Activated CD8-positive, alpha-beta memory T cell treated with anti-CD3 and anti-CD28 coated beads, Interleukin-2, amount 50 U/mL, for 24 hours (primary cell): ENCODE data around the gene PRKRIP1.
"Not testable (repeated sequence)": the region's sequence is repeated elsewhere in the genome, so short reads cannot be mapped to it uniquely, and the experiment has no call there.

Experiments used
- DNase-seq: peaks from one replicate; pipeline ENCODE4 v3.0.0-alpha.2; 2020; ENCODE audit errors: extremely low read depth

PRKRIP1 gene

GRCh38 chr7:102457352-102457924 is 61.3 kb downstream of the PRKRIP1 start:
- DNase-seq: no peak

GRCh38 chr7:102459221-102459844 is 63.2 kb downstream of the PRKRIP1 start:
- no peak for DNase-seq

GRCh38 chr7:102460467-102460866 is 64.3 kb downstream of the PRKRIP1 start:
- no peak for DNase-seq

GRCh38 chr7:102463841-102464576 is 67.8 kb downstream of the PRKRIP1 start:
- DNase-seq: no peak

GRCh38 chr7:102464577-102465280 is 68.6 kb downstream of the PRKRIP1 start, which contains the start of the genes ALKBH4 and LRWD1:
ALKBH4 (minus strand) TSS chr7:102464863; CDS start chr7:102464836, 27 bp downstream.
LRWD1 (plus strand) TSS chr7:102464984; CDS start chr7:102465081, 97 bp downstream.
- DNase-seq: peak; percentile 86

- DNase-seq: no peak
Observed at GRCh38 chr7:102466097-102466496, 69.9 kb downstream of the PRKRIP1 start.

- DNase-seq: no peak
Observed at GRCh38 chr7:102467581-102468477, 71.7 kb downstream of the PRKRIP1 start.

GRCh38 chr7:102468478-102469350 is 72.6 kb downstream of the PRKRIP1 start:
- DNase-seq: no peak

GRCh38 chr7:102469351-102469971 is 73.3 kb downstream of the PRKRIP1 start:
- DNase-seq: no peak

- DNase-seq: no peak
Observed at GRCh38 chr7:102469972-102470825, 74.0 kb downstream of the PRKRIP1 start.

GRCh38 chr7:102471791-102472125 is 75.6 kb downstream of the PRKRIP1 start:
- DNase-seq: no peak

- DNase-seq: no peak
Observed at GRCh38 chr7:102472126-102473041, 76.2 kb downstream of the PRKRIP1 start.

- no peak for DNase-seq
Observed at GRCh38 chr7:102473271-102473991, 77.3 kb downstream of the PRKRIP1 start.

- DNase-seq: not testable (repeated sequence)
Observed at GRCh38 chr7:102474116-102474515, 78.0 kb downstream of the PRKRIP1 start.

- not testable (repeated sequence) for DNase-seq
Observed at GRCh38 chr7:102474736-102475435, 78.7 kb downstream of the PRKRIP1 start.
